D341Med (cell line): ENCODE measurements around the gene SHC3.

ENCODE experiments used
- DNase-seq: peaks from one replicate; pipeline ENCODE4 v3.0.0; 2012; ENCODE audit warnings: low spot score

Gene SHC3

GRCh38 chr9:88983865-88984542, 194.6 kb downstream of the SHC3 start:
- no peak for DNase-seq

GRCh38 chr9:88980740-88981203, 197.8 kb downstream of the SHC3 start:
- no peak for DNase-seq

GRCh38 chr9:88979791-88980190, 198.8 kb downstream of the SHC3 start:
- DNase-seq, result no peak

DNA sequence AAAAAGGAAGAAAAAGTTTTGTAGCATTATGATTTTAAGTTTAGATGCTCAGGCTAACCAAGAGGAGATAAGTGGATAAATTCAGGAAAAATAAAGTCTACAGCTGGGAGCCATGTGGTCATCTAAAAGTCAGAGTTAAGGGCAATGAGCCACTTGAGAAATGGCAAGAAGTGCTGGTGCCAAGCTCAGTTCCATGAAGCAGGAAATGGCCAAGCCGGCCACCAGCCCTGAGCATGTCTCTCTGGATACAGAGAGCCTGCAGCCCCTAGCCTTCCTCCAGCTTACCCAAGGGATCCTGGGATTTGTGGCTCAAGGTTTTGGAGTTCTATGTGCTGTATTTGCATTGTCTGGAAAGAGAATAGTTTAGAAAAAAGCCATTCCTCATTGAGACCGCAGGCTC, 199.6 kb downstream of the SHC3 start:
- no peak for DNase-seq

DNA sequence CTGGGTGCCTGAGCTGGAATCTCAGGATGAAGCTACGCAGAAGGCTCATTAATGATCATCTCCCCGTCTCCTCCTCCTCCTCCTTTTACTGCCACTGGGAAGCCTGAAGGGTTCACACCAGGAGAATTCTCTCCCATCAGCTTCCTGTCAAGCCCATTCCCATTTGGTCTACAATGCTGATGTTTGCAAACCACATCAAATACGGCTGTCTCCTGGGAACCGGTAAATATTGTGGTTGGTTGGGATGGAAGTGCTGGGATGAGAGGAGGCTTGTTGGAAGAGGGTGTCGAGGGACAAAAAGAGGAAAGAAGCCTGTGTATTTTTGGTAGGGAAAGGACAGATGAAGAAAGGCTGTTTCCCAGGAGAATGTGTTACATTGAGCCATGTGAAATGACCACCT, 200.6 kb downstream of the SHC3 start:
- no peak for DNase-seq

GRCh38 chr9:88976890-88977257, 201.7 kb downstream of the SHC3 start:
- no peak for DNase-seq

- DNase-seq, result no peak
Measured at GRCh38 chr9:88975966-88976889, 202.4 kb downstream of the SHC3 start.

- DNase-seq, result no peak
Measured at GRCh38 chr9:88974641-88975040, 204.0 kb downstream of the SHC3 start.

DNA sequence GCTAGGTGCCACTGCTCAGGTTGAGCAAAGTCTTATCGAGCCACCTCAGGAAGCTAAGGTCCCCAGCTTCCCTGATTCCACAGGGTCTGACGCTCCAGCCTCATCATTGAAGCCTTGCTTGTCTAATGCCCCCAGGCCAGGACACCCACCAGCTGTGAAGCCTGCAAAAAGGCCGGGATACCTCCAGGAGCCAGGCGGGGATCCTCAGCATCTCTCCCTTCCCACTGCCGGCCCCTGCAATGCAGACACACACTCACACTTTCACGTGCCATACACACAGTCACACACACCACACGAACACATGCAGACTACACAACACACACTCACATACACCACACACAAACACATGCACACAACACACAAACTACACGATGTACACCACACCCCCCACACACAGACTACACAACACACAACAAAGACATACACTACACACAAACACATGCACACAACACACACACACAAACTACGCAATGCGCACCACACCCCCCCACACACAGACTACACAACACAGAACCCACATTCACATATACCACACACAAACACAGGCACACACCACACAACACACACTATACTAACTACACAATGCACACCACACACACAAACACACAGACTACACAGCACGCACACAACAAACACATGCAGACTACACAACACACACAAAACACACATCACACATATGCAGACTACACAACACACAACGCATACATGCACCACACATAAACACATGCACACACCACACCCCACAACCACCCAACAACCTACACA, 205.2 kb downstream of the SHC3 start:
- no peak for DNase-seq

- no peak for DNase-seq
Measured at GRCh38 chr9:88972401-88972800, 206.2 kb downstream of the SHC3 start.

DNA sequence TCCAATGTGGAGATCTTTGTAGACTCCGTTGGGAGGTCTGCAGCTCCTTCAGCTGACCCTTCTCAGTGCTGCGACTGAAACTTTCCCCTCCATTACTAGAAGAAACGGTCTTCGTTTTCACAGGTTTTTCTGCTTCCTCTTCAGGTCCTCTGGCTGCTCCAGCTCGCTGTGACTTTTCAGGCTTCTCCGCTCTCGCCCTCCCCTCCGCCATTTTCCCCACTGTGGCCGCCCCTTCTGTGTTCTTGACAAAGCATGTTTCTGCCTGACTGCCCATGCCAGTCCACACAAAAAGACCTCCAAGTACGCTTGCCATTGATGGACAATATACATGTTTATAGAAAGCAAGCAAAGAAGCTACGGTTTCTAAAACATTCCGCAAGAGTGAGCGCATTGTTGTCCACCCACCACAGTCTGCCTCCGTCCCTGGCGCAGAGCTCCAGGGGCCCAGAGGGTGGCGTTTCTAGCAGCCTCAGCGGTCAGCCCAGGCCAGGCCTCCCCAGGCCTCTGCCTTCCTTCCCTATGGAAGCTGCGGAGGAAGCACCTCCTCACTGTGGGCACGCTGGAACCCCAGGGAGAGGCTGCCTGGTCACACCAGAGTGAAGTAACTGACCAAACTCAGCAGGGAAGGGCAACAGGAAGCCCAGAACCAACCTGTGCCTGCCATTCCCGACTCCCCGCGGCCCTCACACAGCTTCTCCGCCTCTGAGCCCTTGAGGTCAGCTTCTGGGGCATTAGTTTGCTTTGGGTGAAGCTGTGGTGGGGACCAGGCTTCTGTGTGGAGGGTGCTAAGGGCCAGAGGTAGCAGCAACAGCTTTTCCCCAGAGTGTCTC, 207.3 kb downstream of the SHC3 start:
- no peak for DNase-seq

DNA sequence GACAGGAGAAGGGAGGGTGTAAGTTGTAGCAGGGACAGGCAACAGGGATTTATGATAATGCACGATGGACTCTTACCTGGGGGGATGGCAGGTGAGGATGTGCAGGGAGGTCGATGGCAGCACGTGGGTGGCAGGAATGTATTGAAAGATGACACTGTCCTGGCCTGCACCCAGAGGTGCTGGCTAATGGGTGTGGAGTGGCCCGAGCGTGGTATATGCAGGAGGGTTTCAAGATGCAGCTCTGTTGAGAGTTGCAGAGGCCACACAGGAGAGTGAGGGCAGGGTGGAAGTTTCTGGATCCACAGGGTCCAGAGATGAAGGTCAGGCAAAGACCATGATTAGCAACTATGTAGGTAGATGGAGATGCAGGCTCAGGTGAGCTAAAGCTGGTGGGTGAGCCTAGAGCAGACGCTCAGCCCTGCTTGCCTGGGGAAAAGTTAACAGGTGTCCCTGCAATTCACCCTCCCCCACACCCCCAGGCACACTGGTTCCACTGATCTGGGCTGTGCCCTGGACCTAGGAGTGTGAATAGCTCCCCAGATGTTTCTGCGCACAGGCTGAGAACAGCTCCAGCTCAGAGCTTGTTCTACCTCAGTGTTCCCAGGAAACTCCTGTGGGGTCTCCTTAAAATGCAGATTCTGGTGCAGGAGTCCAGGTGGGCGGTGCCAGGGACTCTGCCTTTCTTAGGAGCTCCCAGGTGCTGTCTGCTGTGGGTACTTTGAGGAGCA, 208.8 kb downstream of the SHC3 start:
- DNase-seq, result no peak

DNA sequence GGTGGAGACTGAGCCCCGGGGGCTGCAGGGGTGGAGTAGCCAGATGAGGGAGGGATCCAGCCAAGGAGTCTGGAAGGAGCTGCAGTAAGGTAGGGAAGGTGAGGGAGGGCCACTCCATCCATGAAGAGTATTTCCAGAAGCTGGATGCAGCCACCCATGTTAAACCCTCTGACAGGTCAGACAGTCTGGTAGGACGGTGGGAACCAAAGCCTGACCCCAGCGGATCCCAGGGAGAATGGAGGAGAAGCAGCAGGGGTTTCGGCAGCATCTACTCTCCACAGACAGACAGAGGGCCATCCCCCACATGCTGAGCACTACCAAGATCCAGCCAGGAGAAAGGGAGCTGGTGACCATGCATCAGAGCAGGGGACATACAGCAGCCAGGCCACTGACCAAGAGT, 209.8 kb downstream of the SHC3 start:
- no peak for DNase-seq

- DNase-seq, result no peak
Measured at GRCh38 chr9:88966894-88967676, 211.5 kb downstream of the SHC3 start.

- no peak for DNase-seq
Measured at GRCh38 chr9:88965473-88965872, 213.1 kb downstream of the SHC3 start.

DNA sequence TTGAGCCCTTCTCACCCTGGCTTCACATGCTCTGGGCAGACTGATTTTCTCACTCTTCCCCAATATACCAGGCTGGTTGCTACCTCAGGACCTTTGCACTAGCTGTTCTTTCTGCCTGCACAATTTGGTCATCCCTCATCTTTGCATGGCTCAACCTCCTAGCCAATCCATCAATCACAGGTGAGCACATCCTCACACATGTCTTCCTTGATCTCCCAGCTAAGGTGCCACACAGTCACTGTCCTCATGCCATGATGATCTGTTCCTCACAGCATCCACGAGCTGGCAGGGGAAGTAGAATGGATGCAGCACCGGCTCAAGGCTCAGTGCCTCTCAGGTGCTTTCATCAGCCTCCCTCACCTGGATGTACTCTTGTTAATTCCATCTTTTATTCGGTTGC, 218.0 kb downstream of the SHC3 start:
- no peak for DNase-seq

DNA sequence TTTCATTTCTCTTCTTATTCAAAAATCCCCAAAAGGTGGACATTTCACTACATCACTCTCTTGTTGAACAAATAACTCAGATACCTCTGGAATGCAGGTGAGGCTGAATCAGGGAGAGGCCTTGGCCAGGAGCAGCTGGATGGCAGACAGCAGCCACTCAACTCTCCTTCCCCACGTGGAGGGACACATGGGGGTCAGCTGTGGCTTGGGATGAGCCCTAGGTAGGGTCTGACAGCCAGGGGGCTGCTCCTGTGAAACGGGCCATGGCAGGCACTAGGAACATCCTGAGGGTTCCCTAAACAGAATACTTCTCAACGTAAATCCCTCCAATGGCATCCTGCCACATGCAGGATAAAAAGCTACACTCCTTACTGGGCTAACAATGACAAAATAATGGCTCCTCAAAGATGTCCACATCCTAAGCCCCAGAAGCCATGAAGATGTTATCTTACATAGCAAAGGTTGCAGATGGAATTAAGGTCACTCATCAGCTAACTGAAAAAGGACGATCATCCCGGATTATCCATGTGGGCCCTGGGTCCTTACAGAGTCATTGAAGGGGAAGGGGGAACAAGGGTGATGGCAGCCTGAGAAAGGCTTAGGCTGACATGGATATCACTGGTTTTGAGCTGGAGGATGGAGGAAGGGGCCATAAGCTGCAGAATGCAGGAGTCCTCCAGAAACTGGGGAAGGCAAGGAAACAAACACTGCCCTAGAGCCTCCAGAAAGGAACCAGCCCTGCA, 218.7 kb downstream of the SHC3 start:
- no peak for DNase-seq

- no peak for DNase-seq
Measured at GRCh38 chr9:88957526-88957925, 221.1 kb downstream of the SHC3 start.
